Inflammatory macrophage treated with lipopolysaccharide for 1 hour (primary cell): ENCODE results near the gene CCDC74A.
"Not testable (repeated sequence)": the region's sequence is repeated elsewhere in the genome, so short reads cannot be mapped to it uniquely, and the experiment has no call there.

Source experiments
- DNase-seq, 2 donors: peaks; one replicate each; pipeline ENCODE4 v3.0.0-alpha.2; 2020 to 2022

The CCDC74A gene

GRCh38 chr2:131567891-131568290 is 40.2 kb downstream of the CCDC74A start:
- peak in 1 of 2 donors; percentile 35 for DNase-seq

DNA sequence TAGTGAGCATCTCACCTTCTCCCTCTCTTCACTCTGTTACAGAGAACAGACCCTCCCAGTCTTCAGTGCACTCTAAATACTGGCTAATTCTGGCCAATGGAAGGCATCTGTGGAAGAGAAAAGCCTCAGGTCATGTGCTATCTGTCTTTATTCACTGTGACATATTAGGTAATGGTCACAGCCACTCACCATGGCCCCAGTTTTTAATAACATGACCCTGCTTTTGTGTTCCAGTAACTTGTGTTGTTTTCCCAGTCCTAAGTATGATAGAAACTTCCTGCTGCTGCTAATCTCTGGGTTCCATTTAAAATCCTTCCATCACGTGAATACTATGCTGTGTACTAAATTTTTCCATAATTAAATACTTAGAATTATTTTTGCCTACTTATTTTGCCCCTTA is 40.7 kb downstream of the CCDC74A start:
- not testable (repeated sequence) for DNase-seq

DNA sequence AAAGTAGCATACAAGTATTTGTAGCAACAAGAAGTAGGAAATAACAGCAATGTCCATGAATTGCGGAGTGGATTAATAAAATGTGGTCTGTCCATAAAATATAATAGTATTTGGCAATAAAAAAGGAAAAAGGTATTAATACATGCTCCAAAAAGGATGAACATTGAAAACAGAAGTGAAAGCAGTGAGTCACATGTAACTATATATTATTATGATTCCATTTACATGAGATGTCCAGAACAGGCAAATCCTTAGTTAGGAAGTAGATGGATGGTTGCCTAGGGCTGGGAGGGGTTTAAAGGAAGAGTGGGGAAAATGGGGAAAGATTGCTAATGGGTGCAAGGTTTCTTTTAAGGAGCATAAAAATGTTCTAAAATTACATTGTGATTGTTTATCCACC is 44.5 kb downstream of the CCDC74A start:
- no peak for DNase-seq

DNA sequence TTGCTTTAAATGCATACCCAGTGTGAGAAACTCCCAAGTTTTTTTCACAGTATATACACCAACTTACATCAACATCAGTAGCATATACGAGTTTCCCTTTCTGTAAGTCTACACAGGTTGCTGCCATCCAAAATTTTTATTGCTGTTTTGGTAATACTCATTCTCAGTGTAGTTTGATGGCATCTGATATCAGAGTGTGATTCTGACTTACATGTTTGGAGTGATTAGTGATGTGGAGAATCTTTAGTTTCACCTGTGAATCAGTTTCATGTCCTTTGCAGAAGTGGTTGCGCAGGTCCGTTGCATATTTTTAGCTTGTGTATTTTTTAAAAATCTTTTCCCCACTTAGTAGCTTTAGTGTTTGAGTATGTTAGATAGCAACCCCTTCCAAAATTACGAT is 50.1 kb downstream of the CCDC74A start:
- DNase-seq: no peak

GRCh38 chr2:131580187-131580586 is 52.5 kb downstream of the CCDC74A start:
- no peak for DNase-seq
